A549 (cell line): ENCODE results near the gene BAIAP2L1.

Experiments
- BHLHE40 ChIP-seq: IDR thresholded peaks from 2 replicates; pipeline ENCODE4 v1.6.1; 2012; ENCODE audit warnings: low read depth, low read length, inconsistent platforms
- CHD2 ChIP-seq: fragments of 150-350 bp; IDR thresholded peaks from 2 replicates; pipeline ENCODE4 v1.6.1; 2014; ENCODE audit warnings: low read length; ENCODE audit not compliant: partially characterized antibody
- CTCF ChIP-seq: fragments of >200 bp; sonication (Bioruptor Twin); formaldehyde crosslinking; IDR thresholded peaks from 3 replicates; pipeline ENCODE4 v1.5.1; 2016
- ESRRA ChIP-seq: fragments of 150-350 bp; IDR thresholded peaks from 2 replicates; pipeline ENCODE4 v1.6.1; 2014; ENCODE audit warnings: mild to moderate bottlenecking, low read length, borderline replicate concordance
- MAZ ChIP-seq: fragments of 150-350 bp; IDR thresholded peaks from 2 replicates; pipeline ENCODE4 v1.6.1; 2014; ENCODE audit warnings: antibody characterized with exemption, low read depth, low read length, borderline replicate concordance
- MYC ChIP-seq: IDR thresholded peaks from 2 replicates; pipeline ENCODE4 v1.6.1; 2012; ENCODE audit warnings: mild to moderate bottlenecking, inconsistent platforms, low read length, improper control_type of control experiment, borderline replicate concordance
- NR3C1 ChIP-seq: fragments of >200 bp; sonication (Bioruptor Twin); formaldehyde crosslinking; IDR thresholded peaks from 3 replicates; pipeline ENCODE4 v1.6.1; 2017
- POLR2A ChIP-seq: IDR thresholded peaks from 2 replicates; pipeline ENCODE4 v1.6.1; 2012; ENCODE audit warnings: mild to moderate bottlenecking, low read length
- POLR2AphosphoS2 ChIP-seq: conservative IDR thresholded peaks from 2 replicates; pipeline ENCODE4 v1.6.1; 2012; ENCODE audit warnings: low read length, improper control_type of control experiment, inconsistent platforms
- RAD21 ChIP-seq, 2 experiments: fragments of >200 bp in 1 of 2; sonication (Bioruptor Twin) in 1 of 2; formaldehyde crosslinking in 1 of 2; IDR thresholded peaks in 1 of 2; conservative IDR thresholded peaks in 1 of 2; 2 replicates in 1 of 2; 3 replicates in 1 of 2; pipeline ENCODE4 v1.6.1; 2012 to 2018; ENCODE audit warnings: inconsistent platforms in 1 of 2
- RCOR1 ChIP-seq: fragments of 150-350 bp; IDR thresholded peaks from 2 replicates; pipeline ENCODE4 v1.6.1; 2014; ENCODE audit warnings: antibody characterized with exemption, low read length, low read depth
- RFX5 ChIP-seq: fragments of 450-650 bp; IDR thresholded peaks from 2 replicates; pipeline ENCODE4 v1.7.1; 2014; ENCODE audit warnings: antibody characterized with exemption, mild to moderate bottlenecking, moderate library complexity
- TP53 ChIP-seq: fragments of 250-450 bp; sonication (Bioruptor Pico); IDR thresholded peaks from 2 replicates; pipeline ENCODE4 v1.5.0; 2021; ENCODE audit warnings: mild to moderate bottlenecking, moderate library complexity

DNA sequence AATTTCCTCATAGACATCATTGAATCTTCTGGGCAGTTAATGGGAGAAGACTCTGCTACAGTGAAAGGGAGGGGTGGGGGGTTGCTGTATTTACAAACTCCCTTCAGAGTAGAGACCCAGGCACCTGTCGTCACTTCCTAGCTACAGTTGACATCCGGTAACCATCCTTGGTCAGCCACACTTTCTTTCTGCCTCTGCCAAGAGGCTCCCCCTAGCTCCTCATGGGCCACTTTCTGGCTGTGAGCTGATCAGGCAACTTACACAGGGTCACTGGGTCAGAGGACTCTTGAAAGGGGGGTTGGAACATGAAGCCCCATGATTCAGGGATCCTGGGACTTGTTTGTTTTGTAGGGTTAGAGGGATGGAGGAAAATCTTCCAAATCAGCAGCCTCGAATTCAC, 150.1 kb downstream of the BAIAP2L1 start:
- TF ChIP-seq BHLHE40 (no peak), ESRRA (no peak), POLR2AphosphoS2 (no peak), CTCF (no peak), MAZ (no peak), MYC (no peak), NR3C1 (no peak), TP53 (CRISPR knock-in tag) (no peak), RFX5 (no peak), RAD21 (conservative IDR thresholded peaks at IDR 0.05 in 1 of 2, IDR thresholded peaks at IDR 0.05 in 1 of 2) (no peak), POLR2A (no peak), CHD2 (no peak), RCOR1 (no peak)
